ENCODE data around the gene TWNK. TPM values are rescaled to one million over a fixed set of nuclear protein-coding genes. Genes with fewer than 3 reads are reported as not detected.

The TWNK gene
- total RNA-seq, 2 donors from 2014 or later, result 5.3 to 16.6 TPM

- Histone ChIP-seq H3K4me1 (ENCODE audit: control insufficient read depth in 1 of 2, low read depth in 2 of 2) (no peaks in the 10 kb centered on the region), H3K4me3 (no peak overlapping the region), H3K27ac (no peak overlapping the region), H3K36me3 (peaks cover 55% of the 10 kb centered on the region), H3K9me3 (no peaks in the 10 kb centered on the region), H3K27me3 (replicated peaks; ENCODE audit: insufficient read depth) (no peaks in the 10 kb centered on the region)
- no peak for DNase-seq (ENCODE audit: low spot score)
- TF ChIP-seq CTCF (IDR thresholded peaks at IDR 0.05), result no peak
- no peak for ATAC-seq (ENCODE audit: insufficient number of reproducible peaks, low FRiP score, low read depth)
Observed at GRCh38 chr10:100948916-100949315, 38.4 kb upstream of the TWNK start.

GRCh38 chr10:100960251-100960650 is 27.1 kb upstream of the TWNK start:
- Histone ChIP-seq H3K27ac (no peak overlapping the region), H3K4me1 (ENCODE audit: control insufficient read depth in 1 of 2, low read depth in 2 of 2) (no peaks in the 10 kb centered on the region), H3K9me3 (no peaks in the 10 kb centered on the region), H3K27me3 (replicated peaks; ENCODE audit: insufficient read depth) (no peaks in the 10 kb centered on the region), H3K4me3 (no peak overlapping the region), H3K36me3 (peaks cover 5% of the 10 kb centered on the region)
- TF ChIP-seq CTCF (IDR thresholded peaks at IDR 0.05), result no peak
- no peak for DNase-seq (ENCODE audit: low spot score)
- no peak for ATAC-seq (ENCODE audit: insufficient number of reproducible peaks, low FRiP score, low read depth)

GRCh38 chr10:100962351-100963080 is 24.8 kb upstream of the TWNK start:
- H3K9me3 ChIP-seq, result no peaks in the 10 kb centered on the region
- H3K36me3 ChIP-seq, result peaks cover 5% of the 10 kb centered on the region
- H3K4me3 ChIP-seq, result no peak overlapping the region
- no peaks in the 10 kb centered on the region for H3K4me1 ChIP-seq (ENCODE audit: control insufficient read depth in 1 of 2, low read depth in 2 of 2)
- no peak for DNase-seq (ENCODE audit: low spot score)
- H3K27ac ChIP-seq, result no peak overlapping the region
- H3K27me3 ChIP-seq (replicated peaks; ENCODE audit: insufficient read depth), result no peaks in the 10 kb centered on the region
- TF ChIP-seq CTCF (IDR thresholded peaks at IDR 0.05), result no peak
- no peak for ATAC-seq (ENCODE audit: insufficient number of reproducible peaks, low FRiP score, low read depth)

- no peak for TF ChIP-seq CTCF (IDR thresholded peaks at IDR 0.05)
- ATAC-seq (ENCODE audit: insufficient number of reproducible peaks, low FRiP score, low read depth), result no peak
- Histone ChIP-seq H3K27ac (no peak overlapping the region), H3K36me3 (peaks cover 5% of the 10 kb centered on the region), H3K9me3 (no peaks in the 10 kb centered on the region), H3K4me1 (ENCODE audit: control insufficient read depth in 1 of 2, low read depth in 2 of 2) (peaks cover 1 to 5% of the 10 kb centered on the region in 2 donors), H3K27me3 (replicated peaks; ENCODE audit: insufficient read depth) (no peaks in the 10 kb centered on the region), H3K4me3 (no peak overlapping the region)
- DNase-seq (ENCODE audit: low spot score), result no peak
Observed at GRCh38 chr10:100963826-100964225, 23.5 kb upstream of the TWNK start.

- TF ChIP-seq CTCF (IDR thresholded peaks at IDR 0.05), result no peak
- ATAC-seq (ENCODE audit: insufficient number of reproducible peaks, low FRiP score, low read depth), result no peak
- DNase-seq (ENCODE audit: low spot score), result no peak
- H3K36me3 ChIP-seq, result peaks cover 5% of the 10 kb centered on the region
- H3K9me3 ChIP-seq, result no peaks in the 10 kb centered on the region
- peaks cover 8 to 15% of the 10 kb centered on the region in 2 donors for H3K4me1 ChIP-seq (ENCODE audit: control insufficient read depth in 1 of 2, low read depth in 2 of 2)
- no peaks in the 10 kb centered on the region for H3K27me3 ChIP-seq (replicated peaks; ENCODE audit: insufficient read depth)
- no peak overlapping the region for H3K27ac ChIP-seq
- H3K4me3 ChIP-seq, result no peak overlapping the region
Observed at GRCh38 chr10:100965820-100966219, 21.5 kb upstream of the TWNK start.
